Stimulated activated CD8-positive, alpha-beta memory T cell treated with anti-CD3 and anti-CD28 coated beads, Interleukin-4, amount 100 ng/mL, for 48 hours (primary cell): Measurements from ENCODE around the gene CDH23.

Source experiments
- DNase-seq: peaks from one replicate; pipeline ENCODE4 v3.0.0-alpha.2; 2020

The CDH23 gene

DNA sequence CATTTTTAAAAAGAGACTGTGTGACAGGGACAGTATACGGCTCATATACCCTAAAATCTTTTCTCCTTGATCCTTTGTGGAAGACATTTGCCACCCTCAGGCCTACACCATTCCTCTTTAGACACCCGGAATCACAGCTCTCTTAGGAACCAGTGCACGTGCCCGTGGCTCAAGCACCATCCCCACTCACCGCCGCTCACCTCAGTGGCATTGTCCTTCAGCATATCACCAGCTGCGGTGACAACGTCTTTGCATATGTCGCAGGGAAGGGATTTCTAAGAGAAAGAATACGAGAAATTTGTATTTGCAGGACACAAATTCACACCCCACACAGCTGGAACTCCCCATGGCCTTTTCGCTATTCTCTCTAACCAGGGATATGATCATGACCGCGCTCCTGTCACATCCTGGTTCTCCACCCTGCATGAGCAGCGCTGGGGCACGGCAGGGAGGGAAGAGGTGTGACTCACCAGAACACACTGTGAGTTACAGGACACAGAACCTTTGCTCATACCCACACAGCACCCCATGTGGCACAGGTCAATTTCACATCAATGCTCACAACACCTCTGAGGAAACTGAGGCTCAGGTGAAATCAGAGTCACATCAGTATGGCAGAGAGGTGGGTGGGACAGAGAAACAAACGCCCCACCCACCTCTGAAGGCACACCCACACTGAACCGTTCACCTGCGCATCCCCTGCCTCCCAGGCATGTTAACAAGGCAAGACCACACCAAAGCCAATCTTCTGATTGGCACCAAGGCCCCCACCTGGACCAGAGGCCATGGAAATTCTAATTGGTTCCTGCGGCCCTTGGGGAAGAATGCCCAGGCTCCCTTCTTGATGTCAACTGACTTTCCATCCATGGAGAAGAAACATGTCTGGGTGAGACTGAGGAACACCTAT, 435.2 kb downstream of the CDH23 start:
- DNase-seq = no peak

DNA sequence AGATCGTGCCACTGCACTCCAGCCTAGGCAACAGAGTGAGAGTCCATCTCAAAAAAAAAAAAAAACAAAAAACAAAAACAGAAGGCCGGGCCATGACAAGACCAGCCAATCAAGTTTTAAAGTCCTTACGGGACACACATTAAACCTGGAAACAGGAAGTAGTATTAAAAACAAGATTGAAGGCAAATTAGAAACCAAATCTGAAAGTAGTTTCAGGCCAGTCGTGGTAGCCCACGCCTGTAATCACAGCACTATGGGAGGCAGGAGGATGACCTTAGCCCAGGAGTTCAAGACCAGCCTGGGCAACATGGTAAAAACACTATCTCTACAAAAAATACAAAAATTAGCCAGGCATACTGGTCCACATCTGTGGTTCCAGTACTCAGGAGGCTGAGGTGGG, 436.2 kb downstream of the CDH23 start:
- DNase-seq = no peak

DNA sequence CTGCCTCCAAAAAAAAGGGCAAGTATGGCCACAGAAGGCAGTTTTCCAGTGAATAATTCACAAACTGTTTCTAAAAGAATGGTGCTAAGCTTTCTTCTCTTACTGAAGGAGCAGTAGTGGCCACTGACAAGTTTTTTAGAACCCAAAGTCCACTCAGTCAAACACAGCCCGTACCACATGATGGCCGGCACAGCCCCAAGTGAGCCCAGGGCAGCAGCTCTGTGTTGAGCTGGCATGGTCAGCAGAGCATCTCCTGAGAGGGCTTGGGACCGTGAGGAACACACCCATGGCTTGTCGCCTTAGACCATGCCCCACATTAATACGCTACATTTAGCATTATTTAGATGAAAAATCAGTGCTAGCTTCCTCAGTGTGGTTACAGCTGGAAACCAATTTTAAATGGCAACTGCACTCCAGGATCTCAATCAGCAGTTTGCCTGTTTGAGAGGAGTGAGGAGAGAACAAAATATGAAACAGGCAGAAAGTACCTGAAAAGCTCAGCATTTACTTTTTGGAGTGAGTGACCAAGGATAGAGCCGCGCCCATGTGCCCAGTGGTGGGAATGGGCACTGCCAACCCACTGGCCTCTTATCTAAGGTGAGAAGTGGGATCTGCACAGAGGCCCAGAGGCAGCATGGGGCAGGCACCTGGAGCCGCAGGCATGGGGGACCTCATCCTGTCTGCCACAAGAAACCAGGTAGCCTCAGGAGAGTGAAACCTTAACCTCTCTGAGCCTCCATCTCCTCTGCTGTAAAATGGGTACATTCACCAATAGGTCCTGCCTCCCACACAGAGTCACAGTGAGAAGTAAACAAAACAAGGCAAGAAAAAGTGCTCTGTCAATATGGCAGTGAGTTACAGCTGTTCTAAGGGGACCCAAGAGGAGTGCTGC, 437.0 kb downstream of the CDH23 start:
- DNase-seq = no peak

DNA sequence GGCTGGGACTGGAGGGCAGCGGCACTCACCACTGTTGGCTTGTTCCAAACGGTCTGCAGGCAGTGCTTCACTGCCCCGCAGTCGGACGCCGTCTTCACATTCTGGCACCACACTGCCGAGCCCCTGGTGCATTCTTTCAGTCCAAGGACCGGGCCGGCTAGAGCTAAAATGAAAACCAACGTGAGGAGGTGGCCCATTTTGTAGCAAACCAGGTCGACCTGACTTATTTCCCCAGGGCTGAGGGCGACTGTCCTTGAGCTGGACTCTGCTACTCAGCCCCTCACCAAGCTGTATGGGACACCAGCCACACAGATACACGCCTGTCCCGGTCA, 437.6 kb downstream of the CDH23 start:
- no peak for DNase-seq

DNA sequence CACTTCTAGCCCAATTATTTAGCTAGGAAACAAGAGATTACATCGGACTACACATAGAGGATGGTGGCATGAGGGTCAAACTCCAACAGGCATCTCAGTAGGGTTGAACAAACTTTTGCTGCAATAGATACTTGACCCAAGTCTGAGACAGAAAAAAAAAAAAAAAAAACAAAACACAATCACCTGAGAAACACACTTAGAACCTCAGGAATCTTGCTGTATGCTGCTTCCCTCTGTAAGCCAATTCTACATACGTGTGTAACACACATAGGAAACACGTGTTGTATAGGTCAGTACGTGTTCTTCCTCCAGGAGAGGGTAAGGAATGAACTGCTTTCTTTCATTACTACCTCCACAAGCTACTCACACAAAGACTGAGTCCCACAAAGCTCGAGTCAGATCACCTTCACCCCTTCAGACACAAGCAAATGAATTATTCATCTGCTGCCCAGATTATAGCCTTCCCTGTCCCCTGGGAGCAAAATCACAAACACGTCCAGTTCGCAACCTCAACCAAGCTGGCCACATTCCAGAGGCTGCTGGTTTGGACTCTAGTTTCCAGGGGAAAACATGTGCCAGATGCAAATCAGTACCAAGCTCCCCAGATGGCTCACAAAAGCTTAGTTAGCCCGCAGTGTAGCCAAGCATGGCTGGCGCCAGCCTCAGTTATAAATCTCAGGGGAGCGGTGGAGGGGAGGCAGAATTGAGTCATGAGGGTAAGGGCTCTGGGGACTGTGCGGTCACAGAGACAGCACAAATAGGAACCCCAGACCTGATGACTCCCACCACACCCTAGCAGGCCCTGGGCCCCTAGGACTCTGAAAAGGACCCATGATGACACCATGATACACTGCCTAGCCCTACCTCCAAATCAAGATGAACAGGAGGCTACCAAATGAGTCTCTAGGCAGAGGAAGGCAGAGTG, 439.2 kb downstream of the CDH23 start:
- DNase-seq = no peak

DNA sequence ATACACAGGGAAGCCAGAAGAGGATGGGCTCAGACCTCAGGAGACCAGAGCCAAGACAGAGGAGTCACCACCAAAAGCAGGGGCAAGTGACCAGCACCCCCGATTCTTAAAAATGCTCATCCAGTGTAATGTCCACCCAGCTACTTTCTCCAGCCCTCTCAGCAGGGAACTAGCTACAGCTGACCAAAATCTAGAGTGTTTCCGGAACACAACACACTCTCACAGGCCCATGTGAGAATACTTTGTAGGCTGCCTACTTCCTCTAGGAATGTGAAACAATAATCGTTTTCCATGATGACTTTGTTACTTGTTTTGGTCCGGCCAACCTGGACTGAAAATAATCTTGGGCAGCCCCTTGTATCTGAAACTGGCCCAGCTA, 439.9 kb downstream of the CDH23 start:
- DNase-seq = no peak

DNA sequence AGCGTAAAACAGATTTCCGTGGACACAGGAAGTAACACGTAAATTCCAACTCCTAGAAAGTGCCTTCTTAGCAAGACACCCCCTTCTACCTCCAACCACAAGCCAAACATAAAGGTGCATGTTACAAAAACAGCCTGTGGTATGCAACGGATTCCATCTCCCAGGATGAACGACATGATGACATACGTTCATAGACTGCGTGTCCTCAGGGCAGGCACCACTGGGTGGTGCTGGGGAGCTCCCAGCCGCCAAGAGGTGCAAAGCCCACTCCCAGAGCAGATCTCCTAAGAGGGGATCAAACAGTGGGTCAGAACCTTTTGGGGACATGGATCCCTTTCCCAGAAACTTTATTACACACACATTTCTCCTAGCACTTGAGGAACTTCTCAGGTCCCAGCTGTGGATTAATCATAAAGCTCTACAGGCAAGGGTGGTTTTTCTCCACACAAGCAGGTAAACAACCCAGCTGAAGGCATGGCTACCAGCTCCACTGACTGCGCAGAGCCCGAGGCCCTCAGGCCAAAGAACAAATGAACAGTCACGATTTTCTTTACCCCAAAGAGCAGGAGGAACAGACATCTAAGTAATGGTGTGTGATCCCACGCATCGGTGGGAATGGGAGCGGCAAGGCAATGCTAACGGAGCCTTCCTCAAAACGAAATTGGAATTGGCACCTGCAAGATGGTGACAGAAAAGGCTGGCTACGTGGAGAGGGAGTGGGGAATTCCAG, 440.5 kb downstream of the CDH23 start:
- no peak for DNase-seq

DNA sequence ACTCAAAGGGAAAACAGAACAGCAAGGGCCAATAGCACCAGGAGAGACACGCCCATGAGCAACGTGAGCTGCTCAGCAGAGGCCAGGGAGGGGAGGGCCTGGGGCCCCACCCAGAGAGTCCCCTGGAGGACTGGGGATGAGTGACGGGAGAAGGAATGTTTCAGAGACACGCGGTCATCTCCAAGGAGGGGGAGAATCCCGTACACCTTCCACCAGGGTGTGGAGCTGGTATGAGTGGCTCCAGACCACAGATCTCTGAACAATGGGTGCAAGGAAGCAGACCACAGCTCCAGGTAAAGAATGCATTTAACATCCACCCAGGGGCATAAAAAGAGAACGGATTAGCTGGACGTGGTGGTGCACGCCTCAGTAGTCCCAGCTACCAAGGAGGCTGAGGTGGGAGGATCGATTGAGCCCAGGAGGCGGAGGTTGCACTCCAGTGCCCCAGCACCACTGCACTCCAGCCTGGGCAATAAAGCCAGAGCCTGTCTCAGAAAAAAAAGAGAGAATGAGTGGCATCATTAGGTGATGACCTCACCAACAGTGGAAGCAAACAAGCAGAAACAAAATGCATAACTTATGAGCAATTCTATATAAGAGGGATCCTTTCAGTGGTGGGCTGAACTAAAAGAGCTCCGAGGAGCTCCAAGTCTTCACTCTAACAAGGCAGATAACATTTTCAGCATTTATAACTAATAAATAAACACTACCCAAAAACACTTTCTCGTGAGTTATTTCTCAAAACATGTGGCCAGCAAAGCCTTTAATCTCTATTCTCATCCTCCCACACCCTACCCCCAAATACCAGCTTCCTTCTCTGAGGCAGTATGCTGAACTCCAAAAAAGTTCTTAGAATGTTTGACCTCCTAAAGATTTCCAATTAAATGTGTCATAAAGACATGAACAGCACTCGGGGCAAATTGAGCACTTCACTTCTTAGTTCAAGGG, 441.8 kb downstream of the CDH23 start:
- DNase-seq = no peak

DNA sequence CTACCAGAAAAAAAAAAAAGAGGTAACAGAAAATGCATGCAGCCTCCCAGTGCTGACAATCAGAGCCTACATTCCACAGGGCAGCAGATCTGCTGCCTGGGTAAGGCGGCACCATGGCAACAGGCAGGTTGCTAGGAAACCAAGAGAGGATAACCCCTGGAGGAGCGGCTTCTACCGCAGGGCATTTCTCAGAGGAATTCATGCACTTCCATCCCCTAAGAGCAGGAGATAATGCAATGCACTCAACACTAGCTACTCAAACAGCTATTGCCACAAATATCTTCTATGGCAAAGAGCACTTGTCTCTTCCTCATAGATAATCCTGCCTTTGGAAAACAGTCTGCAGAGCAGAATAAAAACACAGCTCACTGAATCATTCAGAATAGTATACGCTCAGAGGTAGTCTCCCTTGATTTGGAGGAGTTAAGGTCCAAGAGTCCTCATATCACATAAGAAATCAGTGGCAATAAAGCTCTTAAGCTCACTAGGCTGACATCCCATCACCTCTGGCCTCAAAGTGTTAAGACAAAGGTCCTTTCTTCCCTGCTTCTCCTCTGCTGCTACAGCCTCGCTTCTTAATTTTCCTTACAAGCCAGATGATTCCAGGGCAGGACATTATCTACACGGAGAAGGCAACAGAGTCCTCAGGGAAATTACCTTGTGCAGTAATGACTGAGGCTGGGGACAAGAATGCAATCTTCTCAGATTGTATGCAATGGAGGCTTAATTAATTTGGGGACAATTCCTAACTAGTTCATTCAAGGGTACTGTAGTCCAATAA, 443.6 kb downstream of the CDH23 start:
- no peak for DNase-seq

DNA sequence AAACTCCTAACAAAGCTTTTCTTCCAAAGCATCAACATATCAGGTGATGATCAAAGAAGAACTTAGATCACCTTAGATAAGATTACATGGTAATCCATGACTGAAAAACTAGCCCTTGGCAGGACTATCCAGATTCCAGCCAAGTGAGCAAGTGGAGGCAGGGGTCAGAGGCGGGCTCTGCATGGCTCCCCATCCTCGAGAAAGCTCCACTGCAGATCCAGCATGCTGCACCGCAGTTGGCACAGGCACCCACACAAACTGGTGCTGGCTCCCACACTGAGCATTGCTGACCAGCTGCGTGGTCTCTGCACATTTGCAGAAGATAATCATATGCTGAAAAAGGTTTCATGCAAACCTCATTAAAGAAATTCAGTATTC, 444.2 kb downstream of the CDH23 start:
- DNase-seq = no peak

DNA sequence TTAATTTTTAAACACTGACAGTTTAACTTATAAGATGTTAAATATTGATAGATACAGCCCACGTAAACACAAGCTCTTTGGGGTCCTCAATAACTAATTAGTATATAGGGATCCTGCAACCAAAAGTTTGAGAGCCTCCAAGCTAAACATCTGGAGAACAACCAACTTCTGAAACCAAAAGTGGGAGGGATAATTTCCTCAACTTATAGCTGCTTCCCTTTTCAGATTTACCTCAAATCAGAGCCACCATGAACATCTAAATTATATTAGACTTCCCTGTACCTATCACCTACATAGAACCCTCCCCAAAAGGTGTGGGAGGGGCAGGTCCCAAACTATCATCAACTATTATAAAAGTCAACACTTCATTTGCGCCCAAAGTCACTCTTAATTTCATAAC, 445.7 kb downstream of the CDH23 start:
- DNase-seq = no peak

DNA sequence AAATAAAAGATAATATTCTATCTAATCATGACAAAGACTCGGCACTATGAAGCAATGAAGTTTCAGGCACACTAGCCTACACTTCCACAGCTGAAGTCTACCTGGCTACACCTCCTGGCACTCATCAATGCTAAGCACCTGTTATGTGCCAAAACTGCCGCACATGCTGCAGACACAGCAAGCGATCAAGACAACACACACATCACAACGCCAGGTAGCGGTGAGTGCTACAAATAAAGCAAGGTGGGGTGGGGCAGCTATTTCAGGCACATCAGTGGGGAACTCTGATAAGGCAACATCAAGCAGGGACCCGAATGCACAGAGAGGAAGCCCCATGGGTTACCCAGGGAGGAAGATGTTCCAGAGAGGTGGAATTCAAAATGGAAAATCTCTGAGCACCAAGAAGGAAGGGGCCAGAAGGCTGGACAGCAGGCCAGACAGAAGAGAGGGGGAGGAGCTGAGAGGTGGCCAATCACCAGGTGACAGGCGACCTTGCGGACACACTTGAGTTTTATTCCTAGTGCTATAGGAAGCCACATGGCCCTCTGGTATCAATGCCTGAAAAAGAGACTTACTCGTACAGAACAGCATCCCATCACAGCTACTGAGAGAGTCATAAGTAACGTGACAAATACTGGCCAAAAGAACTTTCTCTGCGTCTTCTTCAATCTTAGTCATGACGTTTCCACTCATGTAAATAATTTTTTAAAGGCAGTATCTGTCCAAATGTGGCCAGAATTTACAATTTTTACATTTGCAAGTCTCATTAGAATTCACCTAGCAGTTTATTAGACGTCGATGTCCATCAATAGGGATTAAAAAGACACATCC, 446.4 kb downstream of the CDH23 start:
- DNase-seq = no peak

DNA sequence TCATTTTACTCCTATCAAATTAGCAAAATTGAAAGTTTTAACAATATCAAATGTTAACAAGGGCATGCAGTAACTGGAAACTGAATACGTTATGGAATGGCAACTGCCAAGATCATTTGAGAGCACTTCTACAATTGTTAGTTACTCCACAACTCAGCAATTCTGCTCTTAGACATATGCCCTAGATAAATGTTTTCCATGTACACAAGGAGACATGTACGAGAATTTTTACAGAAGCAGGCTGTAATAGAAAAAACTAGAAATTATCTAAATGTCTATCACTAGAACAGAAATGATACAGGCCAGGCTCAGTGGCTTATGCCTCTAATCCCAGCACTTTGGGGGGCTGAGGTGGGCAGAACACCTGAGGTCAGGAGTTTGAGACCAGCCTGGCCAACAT, 447.4 kb downstream of the CDH23 start:
- no peak for DNase-seq

DNA sequence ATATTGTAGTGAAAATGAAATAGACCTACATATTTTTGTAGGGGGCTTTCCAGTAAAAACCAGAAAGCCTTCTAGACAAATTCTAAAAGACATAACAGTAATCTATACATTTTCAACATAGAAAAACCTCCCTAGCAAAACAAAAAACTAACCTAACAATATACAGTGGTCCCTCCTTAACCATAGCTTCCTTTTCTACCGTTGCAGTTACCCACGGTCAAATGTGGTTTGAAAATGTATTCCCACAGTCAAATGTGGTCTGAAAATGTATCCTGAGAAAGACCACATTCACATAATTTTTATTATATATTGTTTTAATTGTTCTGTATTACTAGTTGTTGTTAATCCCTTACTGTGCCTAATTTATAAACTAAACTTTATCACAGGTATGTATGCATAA, 448.0 kb downstream of the CDH23 start:
- no peak for DNase-seq

DNA sequence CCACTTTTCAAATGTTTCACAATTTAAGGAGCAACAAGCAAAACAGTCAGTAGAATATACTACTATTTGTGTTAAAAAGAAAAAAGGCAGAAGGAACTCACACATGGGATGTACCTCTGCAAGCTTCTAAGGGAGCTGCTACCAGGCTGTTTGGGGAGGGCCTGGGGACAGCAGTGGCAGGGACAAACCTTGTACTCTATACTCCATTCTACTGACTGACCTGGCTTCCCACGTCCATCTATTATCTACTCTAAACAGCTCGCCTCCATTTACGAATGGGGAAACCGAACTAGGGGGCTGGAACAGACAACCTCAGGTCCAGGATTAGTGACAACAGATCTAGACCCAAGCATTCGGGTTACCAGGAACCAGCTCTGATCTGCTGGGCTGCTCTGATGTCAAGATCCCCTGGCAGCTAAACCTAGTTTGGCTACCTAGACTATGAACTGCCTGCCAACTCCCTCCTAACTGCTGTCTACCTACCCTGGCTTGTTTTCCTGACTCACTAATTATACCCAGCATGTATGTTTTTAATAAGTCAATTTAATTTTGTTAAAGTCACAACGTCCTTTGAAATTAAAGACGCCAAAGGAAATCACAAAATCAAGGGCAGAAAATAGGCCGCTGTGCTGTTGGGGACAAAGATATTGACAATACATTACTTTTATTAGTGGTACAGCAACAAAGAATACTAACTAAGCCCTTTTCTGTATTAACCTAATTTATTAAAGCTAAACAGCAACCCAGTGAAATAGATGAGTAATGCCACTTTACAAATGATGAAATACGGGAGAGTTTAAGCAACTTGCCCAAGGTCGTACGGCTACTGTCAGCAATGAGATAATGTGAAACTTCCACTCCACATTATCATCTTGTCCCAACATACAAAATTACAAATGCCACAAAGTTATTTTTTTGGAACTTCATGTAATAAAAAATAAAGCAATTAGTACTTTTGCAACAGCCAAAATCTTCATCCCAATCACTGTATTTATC, 449.0 kb downstream of the CDH23 start:
- no peak for DNase-seq

DNA sequence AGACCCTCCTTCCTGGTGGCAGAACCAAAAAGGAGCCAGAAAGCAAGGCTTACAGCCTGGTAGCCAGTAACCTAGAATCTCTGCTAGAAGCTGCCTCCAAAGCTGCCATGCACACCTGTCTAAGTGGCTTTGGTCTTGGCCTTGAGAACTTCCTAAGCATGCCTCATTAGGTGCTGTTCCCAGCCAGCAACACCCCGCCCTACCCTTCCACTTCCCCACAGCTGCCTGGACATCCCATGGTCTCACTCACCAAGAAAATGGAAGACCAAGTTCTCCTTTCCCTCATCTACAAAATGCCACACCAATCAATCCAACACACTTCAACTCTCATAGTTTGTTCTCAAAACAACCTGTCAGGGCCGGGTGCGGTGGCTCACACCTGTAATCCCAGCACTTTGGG, 450.1 kb downstream of the CDH23 start:
- no peak for DNase-seq

DNA sequence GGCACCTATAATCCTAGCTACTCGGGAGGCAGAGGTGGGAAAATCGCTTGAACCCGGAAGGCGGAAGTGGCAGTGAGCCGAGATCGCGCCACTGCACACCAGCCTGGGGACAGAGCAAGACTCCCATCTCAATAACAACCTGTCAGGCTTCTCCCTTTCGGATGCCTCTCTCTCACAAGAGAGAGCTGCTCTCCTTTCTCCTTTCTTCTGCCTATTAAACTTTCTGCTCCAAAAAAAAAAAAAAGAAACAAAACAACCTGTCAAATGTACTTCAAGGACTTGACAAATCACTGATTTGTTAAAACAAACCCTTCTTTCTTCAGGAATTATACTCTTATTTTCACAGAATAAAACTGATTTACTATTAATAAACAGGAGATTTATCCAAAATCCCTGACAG, 450.7 kb downstream of the CDH23 start:
- DNase-seq = no peak
